ENCODE measurements around the gene PPP4R1.
A peak's percentile ranks its signal among the peaks of the same experiment; 100 is the strongest.
"Not testable (repeated sequence)": the region's sequence is repeated elsewhere in the genome, so short reads cannot be mapped to it uniquely, and the experiment has no call there.

The PPP4R1 gene

GRCh38 chr18:9627642-9628041 is 13.3 kb upstream of the PPP4R1 start:
- peak; percentile 80 for DNase-seq

DNA sequence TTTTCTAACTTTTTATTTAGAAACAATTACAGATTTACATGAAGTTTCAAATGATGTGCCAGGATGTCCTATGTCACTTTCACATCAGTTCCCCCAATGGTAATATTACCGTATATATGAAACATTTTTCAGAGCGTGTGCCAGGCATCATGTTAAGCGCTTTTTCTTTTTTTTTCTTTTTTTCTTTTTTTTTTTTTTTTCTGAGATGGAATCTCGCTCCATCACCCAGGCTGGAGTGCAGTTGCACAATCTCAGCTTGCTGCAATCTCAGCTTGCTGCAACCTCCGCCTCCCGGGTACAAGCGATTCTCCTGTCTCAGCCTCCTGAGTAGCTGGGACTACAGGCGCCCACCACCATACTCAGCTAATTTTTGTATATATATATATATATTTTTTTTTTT is 5.6 kb upstream of the PPP4R1 start:
- no peak for DNase-seq

GRCh38 chr18:9619545-9619944 is 5.2 kb upstream of the PPP4R1 start:
- peak; percentile 75 for DNase-seq

DNA sequence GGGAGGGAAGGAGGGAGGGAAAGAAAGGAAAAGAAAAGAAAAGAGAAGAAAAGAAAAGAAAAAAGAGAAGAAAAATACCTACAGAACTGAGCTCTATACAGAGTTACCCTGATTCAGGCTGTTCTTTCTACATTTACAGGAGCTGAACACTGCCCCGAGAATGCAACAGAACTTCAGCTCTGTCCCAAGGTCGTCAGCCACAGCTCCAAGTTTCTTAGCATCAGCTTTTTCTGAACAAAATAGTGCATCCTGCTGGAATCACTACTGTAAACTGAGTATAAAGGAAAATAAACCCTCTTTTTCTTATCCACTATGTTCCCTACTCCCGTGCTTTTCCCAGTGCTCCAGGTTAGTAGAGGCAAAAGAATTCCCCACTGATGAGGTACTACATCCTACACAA is 4.7 kb upstream of the PPP4R1 start:
- DNase-seq = peak; percentile 15

DNA sequence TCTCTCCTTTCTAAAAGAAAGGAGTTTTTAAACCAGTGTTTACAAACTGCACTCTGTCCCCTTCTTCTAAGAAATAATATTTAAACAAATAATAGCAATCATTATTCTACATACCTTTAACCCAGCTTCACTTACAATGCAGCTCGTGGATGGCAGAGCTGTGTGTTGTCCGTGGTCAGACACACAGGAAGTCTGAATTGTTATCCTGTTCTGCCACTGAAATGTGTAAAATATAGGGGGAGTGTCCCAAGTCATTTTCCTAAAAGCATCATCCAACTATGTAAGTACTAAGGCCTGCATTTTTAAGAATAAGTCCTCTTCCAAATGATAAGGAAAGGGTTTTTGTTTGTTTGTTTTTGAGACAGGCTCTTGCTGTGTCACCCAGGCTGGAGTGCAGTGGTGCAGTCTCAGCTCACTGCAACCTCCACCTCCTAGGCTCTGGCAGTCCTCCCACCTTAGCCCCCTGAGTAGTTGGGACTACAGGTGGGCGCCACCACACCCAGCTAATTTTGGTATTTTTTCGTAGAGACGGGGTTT is 2.7 kb upstream of the PPP4R1 start:
- peak; percentile 42 for DNase-seq

DNA sequence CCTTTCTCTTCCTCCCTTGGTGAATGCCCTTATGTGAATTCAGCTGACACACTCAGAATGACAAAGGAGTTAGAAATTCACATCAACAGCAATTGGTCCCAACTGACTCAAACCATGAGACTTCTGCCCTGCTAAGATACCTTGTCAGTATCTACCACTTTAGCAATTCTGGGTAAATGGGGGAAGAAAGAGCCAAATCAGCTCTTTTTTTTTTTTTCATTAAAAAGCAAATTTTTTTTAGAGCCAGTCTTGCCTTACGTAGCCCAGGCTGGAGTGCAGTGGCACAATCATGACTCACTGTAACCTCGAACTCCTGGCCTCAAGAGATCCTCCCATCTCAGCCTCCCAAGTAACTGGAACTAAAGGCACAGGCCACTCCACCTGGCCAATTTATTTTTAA is 1.7 kb upstream of the PPP4R1 start:
- DNase-seq = peak; percentile 51

- DNase-seq = no peak
Observed at GRCh38 chr18:9615280-9615797, 980 bp upstream of the PPP4R1 start.

GRCh38 chr18:9613550-9614400 is 584 bp downstream of the PPP4R1 start:
- DNase-seq = peak; percentile 62

DNA sequence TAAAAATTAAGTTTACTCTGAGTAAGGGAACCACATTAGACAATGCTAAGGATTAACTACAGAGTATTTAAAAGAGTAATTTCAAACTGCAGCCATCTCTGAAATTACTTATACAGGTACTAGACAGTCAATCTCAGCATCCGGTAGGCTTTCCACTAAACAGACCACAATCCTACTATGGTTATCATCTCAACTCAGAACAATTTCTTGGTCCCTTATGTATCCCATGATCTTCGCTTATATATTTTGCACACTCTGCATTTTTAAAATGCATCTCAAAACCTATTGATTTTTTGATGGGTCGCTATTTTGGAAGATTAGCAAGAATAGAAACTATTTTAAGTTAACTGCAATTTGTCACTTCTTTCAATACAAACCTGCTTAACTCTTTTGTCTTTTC is 1.4 kb downstream of the PPP4R1 start:
- no peak for DNase-seq

DNA sequence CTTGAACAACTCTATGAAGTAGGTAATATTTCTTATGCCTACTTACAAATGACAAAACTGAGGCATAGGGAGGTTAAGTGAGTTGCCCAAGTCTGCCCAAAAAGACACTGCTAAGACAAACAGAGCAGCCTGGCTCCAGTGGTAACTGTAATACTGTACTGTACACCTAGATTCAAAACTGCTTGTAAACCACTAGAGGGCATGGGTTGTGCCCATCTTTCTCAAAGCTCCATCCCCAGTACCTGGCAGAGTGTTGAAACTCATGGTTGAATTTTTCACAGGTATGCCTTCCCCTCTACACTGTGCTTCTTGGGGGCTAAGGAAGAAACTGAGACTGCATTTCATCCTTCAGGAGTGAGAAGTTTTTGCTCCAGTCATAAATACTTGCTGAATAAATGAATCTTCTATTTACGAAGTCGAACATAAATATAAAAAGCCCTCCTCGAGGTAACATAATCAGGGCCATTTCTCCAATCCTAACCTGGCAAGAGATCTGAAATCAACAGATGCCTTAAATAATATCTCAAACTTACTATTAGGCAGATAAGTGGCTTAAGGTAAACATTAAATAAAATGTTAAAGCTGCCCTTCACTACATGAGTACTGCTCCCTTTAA is 2.0 kb downstream of the PPP4R1 start:
- DNase-seq = peak; percentile 46

DNA sequence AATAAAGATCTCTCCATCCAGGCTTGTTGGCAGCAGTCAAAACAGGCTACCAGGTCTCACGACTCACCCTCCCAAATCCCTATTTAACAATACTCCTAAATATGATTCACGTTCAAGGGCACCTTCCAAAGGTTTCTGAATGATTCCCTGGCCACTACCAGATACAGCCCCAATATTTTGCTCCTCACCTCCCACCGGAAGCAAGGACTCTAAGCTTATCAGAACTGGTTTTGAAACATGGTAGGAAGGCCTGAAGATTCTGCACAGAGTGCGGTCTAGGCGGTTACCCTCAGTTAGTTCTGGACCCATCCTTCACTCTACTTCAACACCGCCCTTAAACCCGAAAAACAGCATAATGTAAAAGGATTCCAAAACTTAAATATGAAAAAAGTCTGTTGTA is 5.2 kb downstream of the PPP4R1 start:
- DNase-seq = no peak

- no peak for DNase-seq
Observed at GRCh38 chr18:9608728-9609127, 5.6 kb downstream of the PPP4R1 start.

DNA sequence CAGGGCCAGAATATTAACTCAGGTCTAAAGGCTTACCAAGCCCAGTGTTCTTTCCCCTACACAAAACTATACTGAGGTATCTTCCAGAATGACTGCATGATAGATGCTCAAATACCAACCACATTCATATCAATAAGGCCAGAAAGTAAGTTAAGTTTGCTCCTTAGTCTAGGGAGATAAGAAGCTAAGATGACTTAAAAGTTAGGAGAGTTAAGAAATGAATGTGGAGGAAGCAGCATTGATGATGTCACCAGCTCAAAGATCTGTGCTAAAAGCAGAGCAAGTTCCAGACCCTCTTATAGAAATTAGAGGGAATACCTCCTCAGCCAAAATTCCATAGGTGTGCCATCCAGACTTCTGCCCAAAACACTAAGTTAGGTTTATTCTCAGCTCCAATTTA is 6.1 kb downstream of the PPP4R1 start:
- DNase-seq = peak; percentile 14

- DNase-seq = not testable (repeated sequence)
Observed at GRCh38 chr18:9607111-9607510, 7.2 kb downstream of the PPP4R1 start.

GRCh38 chr18:9606039-9606438 is 8.3 kb downstream of the PPP4R1 start:
- no peak for DNase-seq

DNA sequence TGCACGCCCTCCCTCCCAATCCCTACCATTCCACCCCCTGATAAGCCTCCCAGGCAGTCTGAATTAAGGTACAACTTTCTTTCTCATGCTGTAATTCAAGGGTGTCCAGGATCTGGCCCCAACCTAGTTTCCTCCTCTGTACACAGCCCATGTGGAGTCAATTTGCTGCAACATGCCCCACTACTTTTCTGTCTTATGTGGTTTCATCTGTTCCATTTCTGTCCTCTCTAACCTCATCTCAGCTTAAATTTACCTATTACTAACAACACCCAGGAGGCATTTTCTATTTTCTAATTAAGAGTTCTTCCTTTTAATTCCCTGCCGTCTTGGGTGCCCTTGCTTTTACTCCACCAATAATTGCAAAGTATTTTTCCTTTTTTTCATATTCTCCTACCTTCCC is 10.0 kb downstream of the PPP4R1 start:
- no peak for DNase-seq

GRCh38 chr18:9599328-9599727 is 15.0 kb downstream of the PPP4R1 start:
- no peak for DNase-seq

DNA sequence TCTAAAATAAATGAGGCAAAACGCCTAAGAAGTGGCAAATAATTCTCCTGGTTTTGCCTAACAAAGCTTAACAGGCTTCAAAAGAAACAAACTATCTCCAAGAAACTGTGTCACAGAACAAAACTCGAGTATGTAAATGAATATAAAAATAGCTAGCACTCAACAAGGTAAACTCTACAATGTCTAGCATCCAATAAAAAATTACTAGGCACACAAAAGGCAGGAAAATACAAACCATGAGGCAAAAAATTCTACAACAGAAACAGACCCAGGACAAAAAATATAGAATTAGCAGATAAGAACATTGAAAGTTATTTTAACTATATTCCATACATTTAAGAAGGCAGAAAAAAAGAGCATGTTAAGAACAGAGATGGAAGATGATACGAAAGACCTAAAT is 16.8 kb downstream of the PPP4R1 start:
- DNase-seq = no peak

- DNase-seq = no peak
Observed at GRCh38 chr18:9596843-9597526, 17.4 kb downstream of the PPP4R1 start.

- peak; percentile 15 for DNase-seq
Observed at GRCh38 chr18:9596226-9596625, 18.1 kb downstream of the PPP4R1 start.

GRCh38 chr18:9594823-9595596 is 19.3 kb downstream of the PPP4R1 start:
- peak; percentile 35 for DNase-seq

DNA sequence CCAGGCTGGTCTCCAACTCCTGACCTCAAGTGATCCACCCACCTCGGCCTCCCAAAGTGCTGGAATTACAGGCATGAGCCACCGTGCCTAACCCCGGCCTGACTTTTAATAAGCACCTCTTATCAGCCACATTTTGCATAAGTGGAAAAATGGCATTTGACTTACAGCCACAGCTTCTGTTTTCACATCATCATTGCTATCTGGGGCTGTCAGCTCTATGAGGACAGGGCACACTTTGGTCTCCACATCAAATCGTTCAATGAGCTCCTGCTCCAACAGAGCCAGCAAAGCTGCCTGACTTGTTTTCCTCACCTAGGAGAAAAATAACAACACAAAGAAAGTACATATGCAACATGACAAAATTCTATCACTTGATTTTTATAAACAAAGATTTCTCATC is 26.4 kb downstream of the PPP4R1 start:
- DNase-seq = no peak

DNA sequence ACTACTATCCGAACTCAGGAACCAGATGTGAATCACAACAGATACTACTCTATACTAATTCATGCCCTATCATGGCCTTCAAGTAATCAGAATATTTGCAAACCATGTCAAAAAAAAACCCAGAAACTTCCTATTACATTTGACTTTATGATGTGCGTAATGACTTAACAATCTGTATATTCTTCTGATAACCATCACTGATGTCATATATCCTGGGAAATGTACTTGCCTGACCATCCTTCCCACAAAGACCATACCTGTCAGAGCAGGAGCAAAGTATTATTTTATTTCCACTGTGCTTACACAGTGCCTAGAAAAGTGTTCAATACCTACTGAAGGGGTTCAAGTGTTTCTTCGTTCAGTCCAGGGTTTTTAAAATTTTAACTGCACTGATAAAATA is 27.5 kb downstream of the PPP4R1 start:
- DNase-seq = no peak
